Mammary epithelial cell (primary cell): ENCODE results near the gene KCTD2.

ENCODE experiments used
- CTCF ChIP-seq, 2 donors: IDR thresholded peaks in 1 of 2; conservative IDR thresholded peaks in 1 of 2; 2 replicates each; pipeline ENCODE4 v1.5.1; 2011 to 2012; ENCODE audit warnings: inconsistent platforms in 2 of 2, low read length in 2 of 2, mild to moderate bottlenecking in 2 of 2, control low read depth in 1 of 2, low read depth in 1 of 2; ENCODE audit not compliant: insufficient read depth in 1 of 2; ENCODE audit errors: extremely low read depth in 1 of 2
- EZH2 ChIP-seq: IDR thresholded peaks from 2 replicates; pipeline ENCODE4 v1.6.1; 2012; ENCODE audit warnings: low read length, inconsistent platforms, borderline replicate concordance

GRCh38 chr17:75102385-75102821, 55.4 kb downstream of the KCTD2 start:
- TF ChIP-seq CTCF (conservative IDR thresholded peaks at IDR 0.05 in 1 of 2, IDR thresholded peaks at IDR 0.05 in 1 of 2; ENCODE audit: extremely low read depth in 1 of 2, insufficient read depth in 1 of 2, low read depth in 1 of 2, low read length in 2 of 2) (no peak), EZH2 (no peak)
